Small intestine (tissue), 16 donors: ENCODE measurements around the gene PGM1. TPM values are rescaled to one million over a fixed set of nuclear protein-coding genes. Genes with fewer than 3 reads are reported as not detected.

Experiments used
- DNase-seq, 2 donors: peaks; one replicate each; pipeline versions ENCODE4 v3.0.0 to v3.0.0-alpha.2; 2013
- FAIRE-seq: peaks from 2 replicates; lab custom pipeline; 2012; peaks lifted over from hg19 to GRCh38; lab: Jason Lieb, UNC
- H3K27ac ChIP-seq, 3 donors: one replicate each; pipeline ENCODE4 v1.5.1; 2013; ENCODE audit warnings: low read length in 2 of 3, mild to moderate bottlenecking in 2 of 3, control low read depth in 1 of 3, inconsistent platforms in 1 of 3, low read depth in 1 of 3, moderate library complexity in 1 of 3
- H3K27me3 ChIP-seq, 3 donors: one replicate each; pipeline ENCODE4 v1.6.1; 2013; ENCODE audit warnings: low read length in 3 of 3, inconsistent platforms in 1 of 3; ENCODE audit not compliant: control insufficient read depth in 3 of 3, insufficient read depth in 3 of 3
- H3K36me3 ChIP-seq, 3 donors: one replicate each; pipeline ENCODE4 v1.6.1; 2013; ENCODE audit warnings: low read length in 3 of 3, inconsistent platforms in 1 of 3, low read depth in 1 of 3, mild to moderate bottlenecking in 1 of 3, moderate library complexity in 1 of 3; ENCODE audit not compliant: control insufficient read depth in 3 of 3, insufficient read depth in 2 of 3
- H3K4me1 ChIP-seq, 3 donors: one replicate each; pipeline ENCODE4 v1.6.1; 2013; ENCODE audit warnings: low read length in 2 of 3, inconsistent platforms in 1 of 3, low read depth in 1 of 3, mild to moderate bottlenecking in 1 of 3, moderate library complexity in 1 of 3; ENCODE audit not compliant: control insufficient read depth in 3 of 3, insufficient read depth in 2 of 3
- H3K4me3 ChIP-seq, 3 donors: one replicate each; pipeline ENCODE4 v1.5.1; 2013; ENCODE audit warnings: low read length in 3 of 3, control low read depth in 1 of 3, inconsistent platforms in 1 of 3, low read depth in 1 of 3, mild to moderate bottlenecking in 1 of 3, moderate library complexity in 1 of 3
- H3K9me3 ChIP-seq, 2 donors: one replicate each; pipeline ENCODE4 v1.6.1; 2013; ENCODE audit warnings: low read depth in 1 of 2, low read length in 1 of 2; ENCODE audit not compliant: control insufficient read depth in 2 of 2, insufficient read depth in 1 of 2
- WGBS, 3 donors: extraction: QIAGEN DNeasy Blood & Tissue Kit; methylation state at CpG; one replicate each; pipeline ENCODE4 v1.1.7; 2013; 5-methylcytosine and 5-hydroxymethylcytosine counted together
- long read RNA-seq, 10 donors: transcript quantifications; one replicate each; lab custom pipeline, GENCODE V29; 2026
- polyA plus RNA-seq, 4 donors: library from polyadenylated mRNA; stranded (reverse) in 3 of 4; unstranded in 1 of 4; fragments of 200-250 nt in 3 of 4; fragments of 120-200 nt in 1 of 4; gene quantifications; one replicate each; pipeline versions ENCODE4 v1.2.1 to v1.2.3, GENCODE V29; 2013
- donor health status: healthy with polysubstance abuse.
- donor health status: control.
- donor health status: control.
- donor health status: Bipolar disorder and iron deficiency.
- donor health status: healthy.

Gene PGM1
- polyA plus RNA-seq, result 10 to 100 TPM; 43.0 to 88.8 (median 59.8) TPM
- long read RNA-seq, donor 1, result 0 reads
- long read RNA-seq, donor 2, transcript PGM1-202 (11 exons, 2,472 nt), result major isoform, 7 of 12 reads
- long read RNA-seq, donor 2, partial matches to known transcripts, result 5 of 12 reads
- long read RNA-seq, donor 2, other reads (novel, unspliced or antisense), result 0 of 12 reads
- long read RNA-seq, donor 3, transcript PGM1-202 (11 exons, 2,472 nt), result major isoform, 6 of 6 reads
- long read RNA-seq, donor 3, partial matches to known transcripts, result 0 of 6 reads
- long read RNA-seq, donor 3, other reads (novel, unspliced or antisense), result 0 of 6 reads
- long read RNA-seq, donor 4, result 0 reads
- long read RNA-seq, donor 5, partial matches to known transcripts, result 0 of 3 reads
- long read RNA-seq, donor 5, other reads (novel, unspliced or antisense), result 0 of 3 reads
- long read RNA-seq, donor 6, transcript PGM1-202 (11 exons, 2,472 nt), result major isoform, 12 of 12 reads
- long read RNA-seq, donor 6, partial matches to known transcripts, result 0 of 12 reads
- long read RNA-seq, donor 6, other reads (novel, unspliced or antisense), result 0 of 12 reads
- long read RNA-seq, donor 7, result 0 reads
- long read RNA-seq, donor 8, partial matches to known transcripts, result 0 of 2 reads
- long read RNA-seq, donor 8, other reads (novel, unspliced or antisense), result 0 of 2 reads
- long read RNA-seq, donor 9, partial matches to known transcripts, result 0 of 2 reads
- long read RNA-seq, donor 9, other reads (novel, unspliced or antisense), result 0 of 2 reads
- long read RNA-seq, donor 10, transcript PGM1-202 (11 exons, 2,472 nt), result major isoform, 23 of 40 reads
- long read RNA-seq, donor 10, partial matches to known transcripts, result 17 of 40 reads
- long read RNA-seq, donor 10, other reads (novel, unspliced or antisense), result 0 of 40 reads

GRCh38 chr1:63593303-63593885, at the start of gene PGM1:
PGM1 (plus strand) TSS chr1:63593411; CDS start chr1:63593489, 78 bp downstream.
- no peak for FAIRE-seq
- 0 to 1% (median 0%) methylated on average over 41 to 64 of the region's 64 CpGs for WGBS, 3 donors

GRCh38 chr1:63545780-63546179, 47.4 kb upstream of the PGM1 start:
- Histone ChIP-seq H3K27me3 (no peaks in the 10 kb centered on the region), H3K4me3 (no peak overlapping the region), H3K27ac (no peak overlapping the region), H3K36me3 (peaks cover 0 to 5% (median 4%) of the 10 kb centered on the region in 3 donors), H3K9me3 (no peaks in the 10 kb centered on the region), H3K4me1 (no peaks in the 10 kb centered on the region)
- no peak for FAIRE-seq
- no peak for DNase-seq

More at GRCh38 chr1:63593303-63593885, at the start of gene PGM1:
- Histone ChIP-seq H3K27me3 (no peaks in the 10 kb centered on the region), H3K4me1 (peaks cover 0 to 12% (median 9%) of the 10 kb centered on the region in 3 donors), H3K4me3 (peak within 1 kb of the TSS; percentile 84 to 91 (median 85)), H3K9me3 (no peaks in the 10 kb centered on the region), H3K27ac (peak within 1 kb of the TSS; percentile 88 to 95 (median 93)), H3K36me3 (no peaks in the 10 kb centered on the region)
- DNase-seq, result peak; percentile 67 to 90

GRCh38 chr1:63547621-63548294, 45.5 kb upstream of the PGM1 start:
- no peaks in the 10 kb centered on the region for H3K4me1 ChIP-seq
- peaks cover 0 to 4% (median 2%) of the 10 kb centered on the region in 3 donors for H3K36me3 ChIP-seq
- FAIRE-seq, result no peak
- DNase-seq, result no peak
- WGBS, 3 donors, result 95 to 97% (median 95%) methylated on average over 2 of the region's 2 CpGs
- no peak overlapping the region for H3K27ac ChIP-seq
- H3K9me3 ChIP-seq, result no peaks in the 10 kb centered on the region
- H3K4me3 ChIP-seq, result no peak overlapping the region
- no peaks in the 10 kb centered on the region for H3K27me3 ChIP-seq

GRCh38 chr1:63548303-63548702, 44.9 kb upstream of the PGM1 start:
- H3K27ac ChIP-seq, result no peak overlapping the region
- no peaks in the 10 kb centered on the region for H3K9me3 ChIP-seq
- WGBS, 3 donors, result 76 to 98% (median 86%) methylated on average over 2 of the region's 2 CpGs
- H3K36me3 ChIP-seq, result peaks cover 0 to 4% (median 2%) of the 10 kb centered on the region in 3 donors
- H3K4me3 ChIP-seq, result no peak overlapping the region
- no peaks in the 10 kb centered on the region for H3K27me3 ChIP-seq
- no peaks in the 10 kb centered on the region for H3K4me1 ChIP-seq
- FAIRE-seq (no peak), DNase-seq (no peak)

GRCh38 chr1:63548877-63549276, 44.3 kb upstream of the PGM1 start:
- WGBS, 3 donors, result 94 to 97% (median 96%) methylated on average over 13 of the region's 13 CpGs
- Histone ChIP-seq H3K4me1 (no peaks in the 10 kb centered on the region), H3K4me3 (no peak overlapping the region)

GRCh38 chr1:63555480-63555879, 37.7 kb upstream of the PGM1 start:
- DNase-seq (no peak), FAIRE-seq (no peak)
- H3K9me3 ChIP-seq, result peaks cover 0 to 2% of the 10 kb centered on the region in 2 donors
- no peaks in the 10 kb centered on the region for H3K36me3 ChIP-seq
- no peaks in the 10 kb centered on the region for H3K27me3 ChIP-seq
- H3K4me1 ChIP-seq, result no peaks in the 10 kb centered on the region
- H3K4me3 ChIP-seq, result no peak overlapping the region
- H3K27ac ChIP-seq, result no peak overlapping the region

More at GRCh38 chr1:63548877-63549276, 44.3 kb upstream of the PGM1 start:
- Histone ChIP-seq H3K27me3 (no peaks in the 10 kb centered on the region), H3K9me3 (no peaks in the 10 kb centered on the region), H3K36me3 (peaks cover 0 to 4% (median 2%) of the 10 kb centered on the region in 3 donors), H3K27ac (no peak overlapping the region)
- FAIRE-seq (no peak), DNase-seq (no peak)

- WGBS, 3 donors, result 78 to 87% (median 79%) methylated on average over 6 of the region's 6 CpGs
- FAIRE-seq (peak; percentile 49), DNase-seq (peak; percentile 27 to 45)
- Histone ChIP-seq H3K9me3 (peaks cover 0 to 2% of the 10 kb centered on the region in 2 donors), H3K4me3 (no peak overlapping the region), H3K27me3 (no peaks in the 10 kb centered on the region), H3K27ac (no peak overlapping the region), H3K36me3 (no peaks in the 10 kb centered on the region), H3K4me1 (no peaks in the 10 kb centered on the region)
These were observed 35.7 kb upstream of the PGM1 start for GRCh38 chr1:63557365-63557987.
